NCI-H1436 treated with DMSO at 0.1 percent for 48 hours (cell line): ENCODE measurements around the gene PSMD3.

Experiments
- DNase-seq: peaks from one replicate; lab custom pipeline; 2025; lab: John Stamatoyannopoulos, UW

Gene PSMD3

DNA sequence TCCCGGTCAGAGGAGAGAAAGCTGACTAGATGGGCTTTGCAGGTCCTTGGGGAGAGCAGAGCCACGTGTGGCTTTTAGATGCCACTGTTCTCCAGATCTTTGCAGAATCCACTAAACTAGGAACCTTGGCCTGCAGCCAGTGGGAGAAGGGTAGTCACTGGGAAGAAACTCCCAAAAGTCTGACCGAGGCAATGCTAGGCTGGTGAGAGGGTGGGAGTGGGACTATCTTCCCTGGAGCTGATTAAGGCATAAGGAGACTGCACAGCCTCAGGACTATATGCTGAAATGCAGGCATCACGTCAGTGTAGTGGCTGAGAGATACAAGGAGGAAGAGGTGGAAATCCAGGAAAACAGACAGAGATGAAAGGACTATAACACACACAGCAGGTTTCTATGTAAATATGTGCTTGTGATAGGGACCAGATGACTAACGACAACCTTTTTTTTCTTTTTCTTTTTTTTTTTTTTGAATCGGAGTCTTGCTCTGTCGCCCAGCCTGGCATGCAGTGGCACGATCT is 20.0 kb upstream of the PSMD3 start:
- DNase-seq: no peak

GRCh38 chr17:39962642-39963220 is 17.9 kb upstream of the PSMD3 start, which contains the start of gene GSDMA:
TSS of gene GSDMA (plus strand) at chr17:39963004. CDS start at chr17:39965688, 2,684 bp downstream.
- DNase-seq: no peak

- DNase-seq: no peak
Observed at GRCh38 chr17:39963829-39964228, 16.8 kb upstream of the PSMD3 start.

GRCh38 chr17:39965017-39965699 is 15.4 kb upstream of the PSMD3 start:
- no peak for DNase-seq

GRCh38 chr17:39966771-39967170 is 13.8 kb upstream of the PSMD3 start:
- no peak for DNase-seq

DNA sequence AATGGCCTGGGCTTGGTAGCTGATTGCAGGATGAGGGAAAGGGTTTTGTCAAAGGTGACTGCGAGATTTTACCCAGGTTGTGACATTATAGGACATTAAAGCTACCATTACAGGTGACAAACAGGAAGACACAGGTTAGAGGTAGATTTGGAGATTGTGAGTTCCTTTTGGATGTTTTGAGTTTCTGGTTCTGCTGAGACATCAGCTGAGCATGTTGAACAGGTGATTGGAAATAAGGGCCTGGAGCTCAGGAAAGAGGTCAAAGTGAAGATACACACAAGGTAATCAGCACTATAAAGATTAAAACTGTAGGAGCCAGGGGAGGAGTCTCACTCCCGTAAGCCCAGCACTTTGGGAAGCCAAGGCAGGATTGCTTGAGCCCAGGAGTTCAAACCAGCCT is 11.8 kb upstream of the PSMD3 start:
- DNase-seq: no peak

- no peak for DNase-seq
Observed at GRCh38 chr17:39969375-39969774, 11.2 kb upstream of the PSMD3 start.

DNA sequence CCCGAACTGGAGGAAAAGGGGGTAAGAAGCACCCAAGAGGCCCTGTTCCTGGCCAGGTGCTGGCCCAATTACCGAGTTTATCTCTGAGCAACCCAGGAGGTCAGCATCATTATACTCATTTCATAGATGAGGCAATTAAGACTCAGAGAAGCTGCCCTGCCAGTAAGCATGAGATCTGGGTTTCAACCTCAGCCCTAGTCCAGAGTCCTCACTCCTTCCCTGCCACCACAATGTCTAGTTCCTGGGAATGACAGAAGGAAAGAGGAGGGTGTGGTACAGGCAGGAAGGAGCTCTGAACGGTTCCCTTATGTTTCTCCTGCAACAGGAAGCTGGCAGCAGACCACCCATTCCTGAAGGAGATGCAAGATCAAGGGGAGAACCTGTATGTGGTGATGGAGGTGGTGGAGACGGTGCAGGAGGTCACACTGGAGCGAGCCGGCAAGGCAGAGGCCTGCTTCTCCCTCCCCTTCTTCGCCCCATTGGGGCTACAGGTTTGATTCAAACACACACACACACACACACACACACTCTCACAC is 10.4 kb upstream of the PSMD3 start:
- no peak for DNase-seq

GRCh38 chr17:39971076-39971603 is 9.5 kb upstream of the PSMD3 start:
- DNase-seq: no peak

DNA sequence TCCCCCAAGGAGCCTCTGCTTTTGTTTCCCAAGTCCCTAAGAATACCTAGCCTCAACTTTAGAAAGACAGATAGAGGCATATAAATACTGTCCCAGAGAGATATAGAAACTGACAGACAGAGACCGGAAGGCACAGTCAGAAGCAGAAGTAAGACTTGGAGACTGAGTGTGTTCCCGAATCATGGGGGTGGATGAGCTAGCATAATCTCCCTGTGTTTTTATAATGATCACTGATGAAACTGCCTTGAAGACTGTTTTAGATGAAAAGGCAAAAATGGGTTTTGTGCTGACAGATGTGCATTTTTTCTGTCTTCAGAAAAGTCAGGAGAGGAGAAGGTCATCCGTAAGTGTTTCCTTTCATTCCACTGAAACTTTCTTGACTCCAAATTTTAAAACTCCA is 8.3 kb upstream of the PSMD3 start:
- DNase-seq: no peak

DNA sequence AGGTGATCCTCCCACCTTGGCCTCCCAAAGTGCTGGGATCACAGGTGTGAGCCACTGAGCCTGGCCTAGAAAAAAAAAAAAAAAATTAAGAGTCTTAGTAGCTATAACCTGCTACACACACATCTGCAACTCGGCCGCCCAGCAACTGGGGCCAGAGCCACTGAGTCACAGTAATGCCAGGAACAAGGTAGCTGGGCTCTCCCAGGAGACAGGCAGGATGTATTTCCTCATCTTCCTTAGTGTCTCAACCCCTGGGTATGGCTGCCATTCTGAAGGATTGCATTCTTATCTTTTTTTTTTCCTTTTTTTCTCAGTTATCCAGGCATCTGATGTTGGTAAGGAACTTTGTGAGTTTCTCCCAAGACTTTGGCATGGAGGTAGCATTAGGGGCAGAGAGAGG is 7.1 kb upstream of the PSMD3 start:
- no peak for DNase-seq

DNA sequence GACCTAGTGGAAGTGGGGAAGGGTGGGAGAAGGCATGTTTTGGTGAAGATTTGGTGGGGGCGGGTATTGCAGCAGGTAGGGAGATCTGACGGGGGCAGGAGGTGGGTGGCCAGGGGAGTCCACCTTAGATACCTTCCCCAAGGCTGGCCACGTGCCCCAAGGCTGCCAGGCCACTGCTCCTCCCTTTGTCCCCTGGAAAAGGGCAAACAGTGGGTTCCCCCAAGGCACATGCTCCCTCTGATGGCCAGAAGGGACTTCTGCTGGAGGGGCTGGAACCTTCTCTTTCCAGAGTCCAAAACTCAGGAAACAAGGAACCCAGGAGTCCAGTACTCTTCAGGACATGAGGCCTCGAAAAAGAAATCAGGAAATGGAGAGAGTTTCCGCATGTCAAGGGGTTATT is 6.2 kb upstream of the PSMD3 start:
- no peak for DNase-seq

DNA sequence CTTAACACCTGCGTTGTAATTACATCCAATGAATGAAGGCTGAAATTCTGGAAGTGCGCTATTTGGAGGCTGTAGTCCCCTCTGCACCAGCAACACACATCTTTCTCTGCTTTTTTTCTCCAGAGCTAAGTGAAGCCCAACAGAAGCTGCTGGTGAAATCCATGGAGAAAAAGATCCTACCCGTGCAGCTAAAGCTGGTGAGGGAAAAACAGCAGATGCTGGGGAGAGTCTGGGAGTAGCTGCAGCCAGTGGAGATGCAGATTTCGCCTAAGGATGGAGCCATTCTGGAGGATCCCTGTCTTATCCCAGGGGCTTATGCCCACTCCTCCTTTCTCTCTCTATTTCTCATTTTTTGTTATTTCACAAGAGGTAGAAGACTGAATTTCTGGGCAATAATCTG is 4.8 kb upstream of the PSMD3 start:
- DNase-seq: no peak

- no peak for DNase-seq
Observed at GRCh38 chr17:39979016-39979670, 1.5 kb upstream of the PSMD3 start.

- DNase-seq: peak; percentile 41
Observed at GRCh38 chr17:39979893-39980350, 685 bp upstream of the PSMD3 start.

GRCh38 chr17:39981207-39981741 is 667 bp downstream of the PSMD3 start:
- no peak for DNase-seq

DNA sequence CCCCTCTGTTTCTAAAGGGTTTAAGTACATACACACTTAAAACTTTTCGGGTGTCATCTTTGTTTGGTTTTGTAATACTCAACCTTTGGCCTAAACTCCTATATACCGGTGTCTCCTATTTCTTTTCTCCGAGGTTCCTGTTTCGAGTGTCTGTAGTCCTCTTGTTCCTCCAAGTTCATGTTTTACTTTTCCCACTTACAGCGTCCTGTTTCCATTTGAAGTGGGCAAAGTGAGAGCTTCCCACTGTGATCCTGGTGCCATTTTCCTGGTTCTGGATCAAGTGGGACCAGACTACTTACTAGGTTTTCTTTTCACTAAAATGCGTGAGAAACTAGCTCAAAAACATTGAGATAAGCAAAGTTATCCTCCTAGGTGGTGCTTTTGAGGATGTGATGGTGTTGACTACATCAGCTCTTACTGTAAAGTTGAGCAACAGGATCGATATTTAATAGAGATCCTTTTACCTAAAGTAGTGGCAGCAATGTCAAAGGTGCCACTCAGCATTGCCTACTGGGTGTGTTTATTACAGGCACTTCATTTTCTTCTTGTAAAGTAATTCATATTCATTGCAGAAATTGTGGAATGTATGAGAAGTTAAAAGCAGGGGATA is 1.3 kb downstream of the PSMD3 start:
- DNase-seq: no peak

DNA sequence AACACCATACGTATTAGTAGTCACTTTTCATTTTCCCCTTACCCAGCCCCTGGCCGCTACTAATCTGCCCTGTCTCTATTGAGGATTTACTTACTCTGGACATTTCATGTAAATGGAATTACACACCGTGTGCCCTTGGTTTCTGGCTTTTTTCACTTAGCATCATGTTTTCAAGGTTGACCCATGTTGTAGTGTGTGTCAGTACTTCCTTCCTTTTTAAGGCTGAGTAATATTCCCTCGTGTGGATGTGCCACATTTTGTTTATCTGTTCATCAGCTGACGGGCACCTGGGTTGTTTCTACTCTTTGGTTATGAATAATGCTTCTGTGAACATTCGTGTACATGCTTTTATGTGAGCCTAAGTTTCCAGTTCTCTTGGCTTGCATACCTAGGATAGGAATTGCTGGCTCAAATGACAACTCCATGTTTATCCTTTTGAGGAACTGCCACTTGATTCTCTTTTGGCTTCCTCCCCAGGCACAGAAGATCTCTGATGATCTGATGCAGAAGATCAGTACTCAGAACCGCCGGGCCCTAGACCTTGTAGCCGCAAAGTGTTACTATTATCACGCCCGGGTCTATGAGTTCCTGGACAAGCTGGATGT is 7.7 kb downstream of the PSMD3 start:
- no peak for DNase-seq

- no peak for DNase-seq
Observed at GRCh38 chr17:39994448-39994847, 13.8 kb downstream of the PSMD3 start.

DNA sequence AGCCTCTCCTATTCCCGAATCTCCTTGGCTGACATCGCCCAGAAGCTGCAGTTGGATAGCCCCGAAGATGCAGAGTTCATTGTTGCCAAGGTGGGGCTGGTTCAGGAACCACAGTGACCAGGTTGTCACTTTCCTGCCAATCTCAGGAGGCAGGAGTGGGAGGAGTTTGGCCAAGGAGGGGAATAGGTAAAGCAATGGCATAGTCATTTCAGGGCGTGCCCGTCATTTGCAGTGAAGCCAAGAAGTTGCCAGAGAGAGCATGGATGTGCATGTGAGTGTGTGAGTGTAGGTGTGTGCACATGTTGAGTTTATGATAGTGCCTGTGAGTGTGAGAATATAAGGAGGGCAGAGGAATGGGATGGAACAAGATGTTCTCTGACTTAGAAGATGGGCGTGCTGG is 14.8 kb downstream of the PSMD3 start:
- DNase-seq: no peak

DNA sequence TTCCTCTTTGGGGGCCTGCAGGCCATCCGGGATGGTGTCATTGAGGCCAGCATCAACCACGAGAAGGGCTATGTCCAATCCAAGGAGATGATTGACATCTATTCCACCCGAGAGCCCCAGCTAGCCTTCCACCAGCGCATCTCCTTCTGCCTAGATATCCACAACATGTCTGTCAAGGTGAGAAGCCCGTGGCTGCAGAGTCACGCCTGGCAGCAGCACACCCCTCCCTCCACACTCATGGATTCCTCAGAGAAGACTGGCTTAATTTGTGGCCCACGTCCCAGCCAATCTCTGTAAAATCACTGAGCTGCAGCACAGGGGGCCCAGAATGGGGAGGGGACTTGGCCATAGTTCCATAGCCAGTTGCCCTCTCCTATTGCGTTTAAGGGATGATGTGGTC is 15.6 kb downstream of the PSMD3 start:
- no peak for DNase-seq

DNA sequence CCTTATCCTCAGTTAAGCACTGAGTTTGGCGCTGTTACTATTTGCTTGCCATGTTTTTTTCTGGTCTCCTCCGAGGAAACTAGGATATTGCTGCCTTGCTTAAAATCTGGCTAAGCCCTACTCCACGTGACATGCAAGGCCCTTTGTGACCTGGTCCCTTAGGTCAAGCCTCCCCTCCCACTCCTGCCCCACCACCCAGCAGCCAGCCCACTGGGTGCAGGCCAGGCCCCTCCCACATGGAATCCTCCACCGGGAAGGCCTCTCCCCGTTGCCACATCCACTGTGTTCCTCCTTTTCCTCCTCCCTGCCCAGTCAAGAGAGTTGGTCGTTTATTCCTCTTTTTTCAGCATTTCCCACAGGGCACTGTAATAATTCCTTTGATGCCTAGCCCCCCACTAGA is 16.2 kb downstream of the PSMD3 start:
- no peak for DNase-seq
